HG03571 (cell line): ENCODE data around the gene ANKRD2.

Experiments used
- ATAC-seq: cut with Tn5 transposase; IDR thresholded peaks from one replicate; pipeline ENCODE4 v1.9.1; 2021; ENCODE audit not compliant: unreplicated experiment

ANKRD2 gene

GRCh38 chr10:97632949-97633884 lies 60.6 kb downstream of the ANKRD2 start, which contains the start of gene MORN4:
MORN4 (minus strand) TSS chr10:97633500; CDS start chr10:97619653, 13,847 bp downstream.
- ATAC-seq: peak; percentile 98
